H4 (cell line): ENCODE measurements around the gene ESX1. TPM values are rescaled to one million over a fixed set of nuclear protein-coding genes. Genes with fewer than 3 reads are reported as not detected.
"Not testable (repeated sequence)": the region's sequence is repeated elsewhere in the genome, so short reads cannot be mapped to it uniquely, and the experiment has no call there.

Source experiments
- DNase-seq: peaks from one replicate; pipeline ENCODE4 v3.0.0-alpha.2; 2015; ENCODE audit warnings: low spot score
- total RNA-seq: library from RNA; depleted of rRNA; stranded (reverse); fragments of >200 nt; shearing (Covaris generic); gene quantifications from 2 replicates; pipeline ENCODE4 v1.2.3, GENCODE V29; 2014; rRNA removed

ESX1 gene
- total RNA-seq, result 0.39 and 1.2 TPM in 2 replicates

- DNase-seq, result no peak
These were observed at the start of gene ESX1 for GRCh38 chrX:104254442-104255115. Gene ESX1 (minus strand): TSS chrX:104254933. CDS start chrX:104254849, 84 bp downstream.

DNA sequence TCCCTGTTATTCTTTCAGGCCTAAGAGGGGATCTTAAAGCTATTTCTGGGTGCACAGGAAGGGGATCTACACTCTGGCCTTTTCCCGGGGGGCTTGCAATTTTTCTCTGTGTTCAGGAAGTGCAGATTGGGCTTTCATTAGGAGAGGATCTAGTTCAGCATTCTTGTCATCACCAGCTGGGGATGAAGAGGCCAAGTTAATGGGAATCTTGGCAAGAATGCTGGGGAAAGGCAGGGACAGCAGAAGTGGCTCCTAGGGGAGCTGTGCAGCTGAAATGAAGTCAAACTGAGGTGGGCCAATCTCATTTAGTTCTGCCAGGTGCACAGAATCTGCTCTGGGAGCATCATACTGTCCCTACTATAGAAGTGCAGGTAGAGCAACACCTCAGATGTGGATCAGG, 40.9 kb upstream of the ESX1 start:
- DNase-seq, result no peak

- no peak for DNase-seq
These were observed 34.2 kb upstream of the ESX1 start for GRCh38 chrX:104288961-104289360.

- no peak for DNase-seq
These were observed 33.5 kb upstream of the ESX1 start for GRCh38 chrX:104288269-104288668.

- no peak for DNase-seq
These were observed 30.5 kb upstream of the ESX1 start for GRCh38 chrX:104285201-104285600.

GRCh38 chrX:104284507-104284906, 29.8 kb upstream of the ESX1 start:
- no peak for DNase-seq

GRCh38 chrX:104282166-104282725, 27.5 kb upstream of the ESX1 start:
- DNase-seq, result no peak

GRCh38 chrX:104281564-104281963, 26.8 kb upstream of the ESX1 start:
- DNase-seq, result no peak

GRCh38 chrX:104280609-104281008, 25.9 kb upstream of the ESX1 start:
- no peak for DNase-seq

DNA sequence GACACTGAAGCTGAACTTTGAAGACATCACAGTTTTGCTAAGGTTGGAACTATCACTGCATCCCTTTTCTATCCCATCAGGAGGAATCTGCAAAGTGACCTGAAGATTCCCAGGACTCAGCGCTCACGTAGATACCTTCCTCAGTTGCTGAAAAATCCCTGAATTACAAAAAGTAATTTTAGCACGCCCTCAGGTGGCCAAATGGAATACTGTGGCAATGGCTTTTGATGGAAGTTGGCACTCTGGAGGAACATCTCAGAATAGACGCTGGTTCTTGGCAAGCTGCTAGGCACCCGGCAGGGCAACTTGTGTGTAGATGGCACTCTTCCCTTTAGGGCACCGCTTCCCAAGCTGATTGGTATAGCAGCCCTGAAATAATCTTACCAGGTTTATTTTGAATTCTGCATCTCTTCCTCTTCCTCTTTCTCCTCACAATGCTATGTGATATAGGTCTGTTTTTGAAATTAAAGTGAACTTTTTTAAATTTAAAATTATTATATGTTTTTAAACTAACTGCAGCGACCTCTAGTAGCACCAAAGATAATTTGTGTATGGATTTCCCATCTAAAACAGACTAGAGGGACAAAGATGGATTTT, 16.3 kb upstream of the ESX1 start:
- peak; percentile 31 for DNase-seq

- DNase-seq, result no peak
These were observed 15.5 kb upstream of the ESX1 start for GRCh38 chrX:104270212-104270611.

DNA sequence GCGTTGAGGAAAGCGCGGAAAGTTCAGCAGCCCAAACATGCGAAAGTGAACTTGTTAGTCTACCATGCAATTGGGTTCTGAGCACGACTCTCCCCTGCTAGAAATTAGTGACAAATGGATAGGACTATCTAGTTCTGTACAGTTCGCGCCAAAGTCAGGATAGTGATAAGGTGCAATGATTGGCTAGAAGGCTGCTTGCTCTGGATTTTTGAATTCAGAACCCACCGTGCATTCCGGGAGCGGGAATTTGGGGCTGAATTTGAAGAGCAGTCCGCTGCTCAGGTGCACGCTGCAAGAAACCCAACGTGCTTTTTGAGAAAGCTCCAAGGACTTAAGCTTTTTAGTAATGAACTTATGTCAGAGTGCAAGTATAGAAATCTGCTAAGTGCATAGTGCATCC, 732 bp upstream of the ESX1 start:
- no peak for DNase-seq

DNA sequence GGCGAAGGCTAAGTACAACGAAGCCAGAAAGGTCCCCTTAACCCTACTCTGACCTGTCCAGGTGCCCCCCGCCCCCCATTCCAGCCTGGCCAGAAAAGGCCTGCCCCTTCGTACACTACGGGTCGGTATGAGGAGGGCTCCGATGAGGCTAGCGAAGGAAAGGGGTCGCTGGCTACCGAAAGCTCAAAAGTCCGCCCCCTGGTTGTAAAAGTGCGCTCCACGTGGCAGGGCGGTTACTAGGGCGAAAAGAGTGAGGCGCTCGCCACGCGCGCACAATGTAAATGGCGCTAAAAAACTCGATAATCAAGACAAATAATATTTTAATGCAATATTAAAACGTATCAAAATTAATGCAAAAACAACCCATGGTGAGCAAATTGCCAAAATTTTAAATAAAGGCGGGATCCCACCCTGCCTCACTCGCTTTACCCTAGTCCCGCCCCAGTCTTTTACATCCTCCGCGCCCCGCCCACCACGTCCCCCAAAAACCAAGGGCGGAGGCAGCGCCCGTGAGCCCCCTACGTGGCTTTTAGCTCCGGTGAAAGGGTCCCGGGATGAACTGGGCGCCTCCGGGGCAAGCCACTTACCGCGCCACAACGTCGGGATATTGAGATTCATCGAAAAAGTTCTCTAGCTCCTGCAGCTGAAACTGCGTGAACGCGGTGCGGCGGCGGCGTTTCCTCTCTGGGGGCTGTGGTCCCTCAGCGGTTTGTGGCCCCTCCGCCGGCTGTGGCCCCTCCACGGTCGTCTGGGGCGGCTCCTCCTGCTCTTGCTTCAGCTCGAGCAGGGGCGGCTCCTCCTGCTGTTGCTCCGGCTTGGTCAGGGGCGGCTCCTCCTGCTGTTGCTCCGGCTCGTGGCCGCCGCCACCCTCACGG, 929 bp downstream of the ESX1 start:
- no peak for DNase-seq

GRCh38 chrX:104250470-104250869, 4.3 kb downstream of the ESX1 start:
- DNase-seq, result no peak

GRCh38 chrX:104230060-104230459, 24.7 kb downstream of the ESX1 start:
- DNase-seq, result not testable (repeated sequence)

DNA sequence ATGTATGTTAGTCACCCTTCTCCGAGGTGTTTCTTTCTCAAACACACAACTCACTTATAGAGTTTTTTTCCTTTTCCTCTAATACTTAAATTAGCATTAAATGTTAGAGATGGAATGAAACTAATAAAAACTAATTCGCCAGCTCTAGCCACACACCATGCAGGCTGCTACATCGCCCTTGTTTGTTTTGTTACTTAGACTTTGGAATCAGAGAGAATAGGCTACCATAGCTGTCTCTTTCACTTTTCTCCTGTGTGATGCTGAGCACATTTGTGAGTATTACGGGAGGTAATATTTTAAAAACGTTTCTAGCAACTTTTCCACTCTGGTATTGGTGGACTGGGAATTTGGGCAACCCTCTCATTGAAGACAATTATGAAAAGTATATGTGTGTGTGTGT, 43.5 kb downstream of the ESX1 start:
- DNase-seq, result no peak

- DNase-seq, result no peak
These were observed 49.2 kb downstream of the ESX1 start for GRCh38 chrX:104205548-104205947.

Other genes starting within 250 kb of the ESX1 start
- gene H2BW1, start 241.2 kb downstream of the ESX1 start, total RNA-seq, result not detected in 2 replicates
- gene H2BW2, start 215.0 kb downstream of the ESX1 start, total RNA-seq, result not detected in 2 replicates
- 2.2 and 3.5 TPM in 2 replicates for gene TMSB15C, start 178.7 kb downstream of the ESX1 start, total RNA-seq
- gene ZCCHC18, start 142.4 kb downstream of the ESX1 start, total RNA-seq, result 1.5 and 2.1 TPM in 2 replicates
- 4.1 and 4.4 TPM in 2 replicates for gene SLC25A53, start 97.9 kb downstream of the ESX1 start, total RNA-seq
- 23.1 and 30.8 TPM in 2 replicates for gene FAM199X, start 88.5 kb downstream of the ESX1 start, total RNA-seq